Kidney capillary endothelial cell (primary cell): ENCODE data around the gene MBLAC1.

Experiments
- DNase-seq: peaks from one replicate; pipeline ENCODE4 v3.0.0-alpha.2; 2018; ENCODE audit warnings: low spot score

Gene MBLAC1

GRCh38 chr7:100126931-100127865, at the start of gene MBLAC1:
TSS of gene MBLAC1 (plus strand) at chr7:100126967. CDS start at chr7:100127396, 429 bp downstream.
- peak; percentile 84 for DNase-seq

- DNase-seq, result no peak
Measured at GRCh38 chr7:100077205-100077604, 49.6 kb upstream of the MBLAC1 start.

GRCh38 chr7:100079024-100079560, 47.7 kb upstream of the MBLAC1 start:
- no peak for DNase-seq

GRCh38 chr7:100080907-100081534, 45.7 kb upstream of the MBLAC1 start:
- DNase-seq, result no peak

GRCh38 chr7:100081535-100082102, 45.1 kb upstream of the MBLAC1 start, which contains the start of gene ZNF3:
TSS of gene ZNF3 (minus strand) at chr7:100081723. CDS start at chr7:100077357, 4,366 bp downstream.
- peak; percentile 97 for DNase-seq

- DNase-seq, result no peak
Measured at GRCh38 chr7:100082978-100083377, 43.8 kb upstream of the MBLAC1 start.

GRCh38 chr7:100085515-100085914, 41.3 kb upstream of the MBLAC1 start:
- DNase-seq, result no peak

- peak; percentile 99 for DNase-seq
Measured at GRCh38 chr7:100087055-100087750, 39.6 kb upstream of the MBLAC1 start.

GRCh38 chr7:100088095-100088620, 38.6 kb upstream of the MBLAC1 start:
- no peak for DNase-seq

- DNase-seq, result no peak
Measured at GRCh38 chr7:100088621-100089457, 37.9 kb upstream of the MBLAC1 start, which contains the start of gene COPS6. TSS of gene COPS6 (plus strand) at chr7:100088969. CDS start at chr7:100088991, 22 bp downstream.

- DNase-seq, result no peak
Measured at GRCh38 chr7:100089458-100090196, 37.1 kb upstream of the MBLAC1 start.

- no peak for DNase-seq
Measured at GRCh38 chr7:100090527-100091410, 36.0 kb upstream of the MBLAC1 start.

GRCh38 chr7:100091411-100092181, 35.2 kb upstream of the MBLAC1 start:
- no peak for DNase-seq

- no peak for DNase-seq
Measured at GRCh38 chr7:100093054-100093453, 33.7 kb upstream of the MBLAC1 start.

- DNase-seq, result no peak
Measured at GRCh38 chr7:100093498-100093897, 33.3 kb upstream of the MBLAC1 start.

- no peak for DNase-seq
Measured at GRCh38 chr7:100093925-100094486, 32.8 kb upstream of the MBLAC1 start.

GRCh38 chr7:100095289-100095688, 31.5 kb upstream of the MBLAC1 start:
- DNase-seq, result no peak

- DNase-seq, result no peak
Measured at GRCh38 chr7:100095704-100096103, 31.1 kb upstream of the MBLAC1 start.
